Panc1 (cell line): ENCODE measurements around the gene APRT.

Source experiments
- CTCF ChIP-seq: fragments of 450-650 bp; IDR thresholded peaks from 2 replicates; pipeline ENCODE4 v1.5.1; 2017; ENCODE audit warnings: mild to moderate bottlenecking
- POLR2AphosphoS5 ChIP-seq: IDR thresholded peaks from 2 replicates; pipeline ENCODE4 v1.6.1; 2012; ENCODE audit warnings: mild to moderate bottlenecking, low read depth, low read length, moderate library complexity
- REST ChIP-seq, 2 experiments: IDR thresholded peaks; 2 replicates each; pipeline ENCODE4 v1.6.1; 2011 to 2012; ENCODE audit warnings: low read depth in 2 of 2, control low read depth in 1 of 2, low read length in 1 of 2, mild to moderate bottlenecking in 1 of 2, moderate library complexity in 1 of 2; ENCODE audit not compliant: insufficient read depth in 1 of 2
- TCF7L2 ChIP-seq: IDR thresholded peaks from 2 replicates; pipeline ENCODE4 v1.6.1; 2011; ENCODE audit warnings: mild to moderate bottlenecking, low read depth, low read length, inconsistent platforms

- TF ChIP-seq CTCF (no peak), TCF7L2 (no peak), REST (IDR thresholded peaks at IDR 0.05; ENCODE audit: insufficient read depth in 1 of 2, low read depth in 2 of 2, low read length in 1 of 2) (no peak), POLR2AphosphoS5 (no peak)
Observed at GRCh38 chr16:88855736-88856121, 44.0 kb upstream of the APRT start.
